ENCODE data around the gene TBX5.

The TBX5 gene

GRCh38 chr12:114316076-114316475 lies 89.9 kb downstream of the TBX5 start:
- DNase-seq, result no peak

- no peak for DNase-seq
These were observed 90.8 kb downstream of the TBX5 start for GRCh38 chr12:114314974-114315720.

- no peak for DNase-seq
These were observed 91.5 kb downstream of the TBX5 start for GRCh38 chr12:114314403-114314802.

- DNase-seq, result no peak
These were observed 92.0 kb downstream of the TBX5 start for GRCh38 chr12:114313910-114314309.

GRCh38 chr12:114311974-114312373 lies 94.0 kb downstream of the TBX5 start:
- no peak for DNase-seq

GRCh38 chr12:114306646-114307045 lies 99.3 kb downstream of the TBX5 start:
- DNase-seq, result no peak

GRCh38 chr12:114305446-114305845 lies 100.5 kb downstream of the TBX5 start:
- no peak for DNase-seq
